Fibroblast of mammary gland (primary cell): ENCODE measurements around the gene ARID1B.

Source experiments
- DNase-seq: peaks from one replicate; pipeline ENCODE4 v3.0.0-alpha.2; 2010; ENCODE audit warnings: low read depth
- H3K4me3 ChIP-seq: 2 replicates; pipeline ENCODE4 v1.5.1; 2011; ENCODE audit warnings: low read depth, mild to moderate bottlenecking, low read length, moderate library complexity; ENCODE audit not compliant: control insufficient read depth
- TF ChIP-seq, protein P1 (sequence below): conservative IDR thresholded peaks from 2 replicates; pipeline ENCODE4 v1.5.1; 2011; ENCODE audit warnings: low read depth, low read length, inconsistent platforms; ENCODE audit not compliant: control insufficient read depth, insufficient read depth

Gene ARID1B

DNA sequence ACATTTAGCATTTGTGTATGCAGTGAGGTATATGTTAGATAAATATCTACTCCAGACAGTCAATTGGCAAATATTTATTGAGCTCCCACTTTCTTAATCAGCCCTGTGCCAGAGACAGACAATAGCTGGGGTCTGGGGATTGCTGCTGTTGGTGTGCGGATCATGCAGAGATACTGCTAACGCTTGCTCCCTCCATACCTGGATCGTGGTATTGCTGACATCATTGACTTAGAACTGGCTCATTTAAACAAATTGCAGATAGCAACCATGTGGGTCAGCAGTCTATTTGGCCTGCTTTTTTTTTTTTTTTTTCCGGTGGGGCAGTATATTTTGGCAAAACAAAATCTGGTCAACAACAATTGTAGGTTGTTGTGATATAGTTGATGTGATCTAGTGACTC is 9.5 kb downstream of the ARID1B start:
- DNase-seq: no peak
- no peak overlapping the region for H3K4me3 ChIP-seq
- TF ChIP-seq, protein P1, sequence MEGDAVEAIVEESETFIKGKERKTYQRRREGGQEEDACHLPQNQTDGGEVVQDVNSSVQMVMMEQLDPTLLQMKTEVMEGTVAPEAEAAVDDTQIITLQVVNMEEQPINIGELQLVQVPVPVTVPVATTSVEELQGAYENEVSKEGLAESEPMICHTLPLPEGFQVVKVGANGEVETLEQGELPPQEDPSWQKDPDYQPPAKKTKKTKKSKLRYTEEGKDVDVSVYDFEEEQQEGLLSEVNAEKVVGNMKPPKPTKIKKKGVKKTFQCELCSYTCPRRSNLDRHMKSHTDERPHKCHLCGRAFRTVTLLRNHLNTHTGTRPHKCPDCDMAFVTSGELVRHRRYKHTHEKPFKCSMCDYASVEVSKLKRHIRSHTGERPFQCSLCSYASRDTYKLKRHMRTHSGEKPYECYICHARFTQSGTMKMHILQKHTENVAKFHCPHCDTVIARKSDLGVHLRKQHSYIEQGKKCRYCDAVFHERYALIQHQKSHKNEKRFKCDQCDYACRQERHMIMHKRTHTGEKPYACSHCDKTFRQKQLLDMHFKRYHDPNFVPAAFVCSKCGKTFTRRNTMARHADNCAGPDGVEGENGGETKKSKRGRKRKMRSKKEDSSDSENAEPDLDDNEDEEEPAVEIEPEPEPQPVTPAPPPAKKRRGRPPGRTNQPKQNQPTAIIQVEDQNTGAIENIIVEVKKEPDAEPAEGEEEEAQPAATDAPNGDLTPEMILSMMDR: no peak

DNA sequence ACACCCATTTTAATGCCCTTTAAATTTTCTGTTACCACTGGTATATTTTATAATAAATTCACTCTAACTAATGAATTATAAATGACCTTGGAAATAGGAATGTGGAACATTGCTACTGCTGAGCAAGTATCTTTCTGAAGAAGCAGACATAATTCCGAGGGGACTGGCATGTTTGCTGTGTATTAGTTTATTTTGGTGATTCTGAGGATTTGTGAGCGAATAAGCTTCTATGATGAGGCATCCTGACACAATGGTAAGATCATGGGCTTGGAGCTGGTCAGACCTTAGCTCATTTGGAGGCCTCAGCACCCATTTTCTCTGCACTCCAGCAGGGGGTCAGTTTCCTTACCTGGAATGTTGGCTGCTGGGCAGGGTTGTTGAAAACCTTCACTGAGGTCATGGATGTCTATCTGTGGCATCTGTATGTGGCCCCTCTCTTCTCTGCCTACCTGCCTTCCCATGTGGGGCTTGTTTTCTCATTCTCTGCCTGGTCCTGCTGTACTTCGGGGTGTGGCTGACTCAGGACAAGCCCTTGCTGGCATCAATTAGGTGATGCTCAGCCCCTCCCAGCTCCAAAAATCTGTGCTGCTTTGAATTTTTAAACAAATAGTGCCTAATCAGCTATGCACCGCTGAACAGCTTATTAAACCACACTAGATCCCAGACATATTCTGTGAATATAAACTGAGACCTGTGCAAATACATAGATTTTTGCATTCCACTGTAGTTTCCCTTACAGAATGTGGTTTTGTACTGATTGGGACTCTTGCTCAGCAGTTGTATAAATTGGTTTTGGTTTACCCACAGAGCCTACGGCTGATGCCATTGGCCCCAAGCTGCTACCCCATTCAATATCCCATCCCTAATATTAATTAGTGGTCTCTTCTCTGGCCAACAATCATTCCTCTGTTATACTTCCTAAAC is 10.7 kb downstream of the ARID1B start:
- no peak for DNase-seq
- H3K4me3 ChIP-seq: no peak overlapping the region
- TF ChIP-seq, protein P1: no peak

DNA sequence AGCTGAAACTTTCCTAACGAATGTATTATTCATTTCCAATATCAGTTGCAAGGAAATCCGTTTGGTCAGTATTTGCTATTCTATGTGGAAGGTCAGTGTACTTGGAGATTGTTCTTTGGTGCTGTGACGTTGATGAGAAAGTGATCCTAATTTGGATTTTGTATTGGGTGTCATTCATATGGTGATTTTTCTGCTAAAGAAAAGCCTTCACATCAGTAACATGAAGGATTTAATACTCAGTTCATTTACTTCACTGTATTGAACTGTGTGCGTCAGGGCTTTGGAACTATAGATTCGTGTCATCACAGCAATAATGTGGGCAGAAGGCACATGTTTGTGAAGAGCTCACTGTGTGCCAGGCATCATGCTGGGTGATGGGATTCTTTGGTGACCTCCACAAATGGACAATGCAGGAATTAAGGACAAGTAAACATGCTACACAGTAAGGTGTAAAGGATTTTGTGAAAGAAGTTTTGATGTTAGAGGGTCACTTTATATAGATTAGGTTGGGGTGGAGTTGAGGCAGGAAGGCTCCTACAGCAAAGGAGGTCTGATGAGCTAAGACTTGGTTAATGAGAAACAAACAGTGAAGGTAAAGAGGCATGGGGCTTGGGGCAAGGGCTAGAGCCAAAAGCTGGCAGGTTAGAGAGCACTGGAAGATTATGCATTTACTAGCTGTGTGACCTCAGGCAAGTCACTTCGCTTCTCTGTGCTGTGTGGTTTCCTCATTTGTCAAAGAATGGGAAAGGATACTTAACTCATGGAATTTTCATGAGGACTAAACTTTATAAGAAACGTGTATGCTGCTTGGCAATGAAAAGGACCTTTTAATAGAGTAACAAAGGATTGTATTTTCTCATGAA is 12.1 kb downstream of the ARID1B start:
- TF ChIP-seq, protein P1: no peak
- no peak for DNase-seq
- H3K4me3 ChIP-seq: no peak overlapping the region

DNA sequence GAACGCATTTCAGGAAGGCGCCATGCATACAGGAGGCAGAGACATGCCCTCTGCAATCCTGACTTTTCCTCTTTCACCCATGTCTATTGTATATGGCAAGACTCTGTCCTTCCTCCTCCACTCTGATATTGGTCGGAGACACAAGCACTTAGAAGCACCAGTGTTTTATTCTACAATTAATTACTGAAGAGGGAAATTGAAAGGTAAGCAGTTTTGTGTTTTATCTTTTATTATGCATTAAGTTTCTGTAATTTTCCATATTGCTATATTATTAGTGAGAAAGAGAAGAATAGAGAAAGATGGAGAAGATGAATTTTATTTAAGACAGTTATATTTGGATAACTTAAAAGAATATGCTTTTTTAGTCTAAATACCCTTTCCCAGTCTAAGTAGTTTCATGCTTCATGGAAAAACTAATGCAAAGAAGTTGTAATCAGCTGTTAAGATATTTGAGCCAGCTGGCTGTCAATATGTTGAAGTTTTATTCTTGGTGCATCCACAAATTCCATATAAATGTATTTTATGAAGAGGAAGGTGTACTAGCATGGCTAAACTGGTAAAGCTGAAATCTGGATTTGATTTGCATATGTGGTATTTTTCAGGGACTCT is 13.6 kb downstream of the ARID1B start:
- TF ChIP-seq, protein P1: no peak
- H3K4me3 ChIP-seq: no peak overlapping the region

DNA sequence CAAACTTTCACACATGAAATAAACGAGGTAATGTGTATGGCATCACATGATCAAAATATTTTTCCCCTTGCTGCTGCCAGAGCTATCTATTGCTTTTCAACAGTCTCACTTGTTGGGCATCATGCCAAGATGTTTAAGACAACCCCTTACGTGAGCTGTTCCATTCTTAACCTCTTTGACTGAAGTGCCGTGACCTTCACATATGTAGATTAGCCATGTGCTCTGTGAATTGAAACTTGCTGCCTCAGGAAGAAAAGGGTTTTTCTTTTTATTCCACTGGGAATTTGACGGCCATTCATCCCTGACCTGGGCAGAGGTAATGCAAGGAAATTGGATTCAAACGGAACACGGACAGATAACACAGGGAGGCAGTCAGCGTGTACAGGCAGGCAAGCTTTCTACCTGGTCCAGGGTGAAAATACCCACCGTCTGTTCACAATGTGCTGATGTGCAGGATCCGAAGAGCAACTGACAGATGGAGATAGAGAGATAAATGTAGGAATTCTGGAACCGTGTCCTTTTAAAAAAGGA is 14.2 kb downstream of the ARID1B start:
- TF ChIP-seq, protein P1: no peak
- H3K4me3 ChIP-seq: no peak overlapping the region
- peak; percentile 81 for DNase-seq

More for the DNA sequence above, 13.6 kb downstream of the ARID1B start:
- DNase-seq: no peak

DNA sequence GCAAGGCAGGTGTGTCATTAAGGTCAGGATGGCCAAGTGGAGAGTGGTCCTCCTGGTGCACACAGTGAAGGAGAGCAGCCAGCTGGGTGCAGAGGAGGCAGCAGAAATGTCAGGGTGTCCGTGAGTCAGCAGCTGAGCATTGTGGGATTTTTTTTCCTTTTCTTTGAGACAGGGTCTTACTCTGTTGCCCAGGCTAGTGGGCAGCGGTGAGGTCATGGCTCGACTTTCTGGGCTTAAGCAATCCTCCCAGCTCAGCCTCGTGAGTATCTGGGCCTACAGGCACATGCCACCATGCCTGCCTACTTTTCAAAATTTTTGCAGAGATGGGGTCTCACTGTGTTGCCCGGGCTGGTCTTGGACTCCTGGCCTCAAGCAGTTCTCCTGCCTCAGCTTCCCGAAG is 16.0 kb downstream of the ARID1B start:
- TF ChIP-seq, protein P1: no peak
- no peak for DNase-seq
- H3K4me3 ChIP-seq: no peak overlapping the region
